ENCODE measurements around the gene NT5C1B.

DNA sequence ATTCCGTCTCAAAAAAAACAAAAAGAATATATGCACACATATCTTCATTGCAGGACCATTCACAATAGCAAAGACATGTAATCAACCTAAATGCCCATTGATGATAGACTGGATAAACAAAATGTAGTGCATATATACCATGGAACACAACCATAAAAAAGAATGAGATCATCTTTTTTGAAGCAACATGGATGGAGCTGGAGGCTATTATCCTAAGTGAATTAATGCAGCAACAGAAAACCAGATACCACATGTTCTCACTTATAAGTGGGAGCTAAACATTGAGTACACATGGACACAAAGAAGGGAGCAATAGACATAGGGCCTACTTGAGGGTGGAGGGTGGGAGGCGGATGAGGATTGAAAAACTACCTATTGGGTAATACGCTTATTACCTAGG lies 8.8 kb downstream of the NT5C1B start:
- TF ChIP-seq, protein P1, sequence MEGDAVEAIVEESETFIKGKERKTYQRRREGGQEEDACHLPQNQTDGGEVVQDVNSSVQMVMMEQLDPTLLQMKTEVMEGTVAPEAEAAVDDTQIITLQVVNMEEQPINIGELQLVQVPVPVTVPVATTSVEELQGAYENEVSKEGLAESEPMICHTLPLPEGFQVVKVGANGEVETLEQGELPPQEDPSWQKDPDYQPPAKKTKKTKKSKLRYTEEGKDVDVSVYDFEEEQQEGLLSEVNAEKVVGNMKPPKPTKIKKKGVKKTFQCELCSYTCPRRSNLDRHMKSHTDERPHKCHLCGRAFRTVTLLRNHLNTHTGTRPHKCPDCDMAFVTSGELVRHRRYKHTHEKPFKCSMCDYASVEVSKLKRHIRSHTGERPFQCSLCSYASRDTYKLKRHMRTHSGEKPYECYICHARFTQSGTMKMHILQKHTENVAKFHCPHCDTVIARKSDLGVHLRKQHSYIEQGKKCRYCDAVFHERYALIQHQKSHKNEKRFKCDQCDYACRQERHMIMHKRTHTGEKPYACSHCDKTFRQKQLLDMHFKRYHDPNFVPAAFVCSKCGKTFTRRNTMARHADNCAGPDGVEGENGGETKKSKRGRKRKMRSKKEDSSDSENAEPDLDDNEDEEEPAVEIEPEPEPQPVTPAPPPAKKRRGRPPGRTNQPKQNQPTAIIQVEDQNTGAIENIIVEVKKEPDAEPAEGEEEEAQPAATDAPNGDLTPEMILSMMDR (IDR thresholded peaks at IDR 0.05; ENCODE audit: low read depth, low read length): no peak
- TF ChIP-seq POLR2A (IDR thresholded peaks at IDR 0.05; ENCODE audit: extremely low read depth, insufficient read length) (no peak), MYC (IDR thresholded peaks at IDR 0.05; ENCODE audit: low read depth, low read length) (no peak)
- TF ChIP-seq, protein P2, sequence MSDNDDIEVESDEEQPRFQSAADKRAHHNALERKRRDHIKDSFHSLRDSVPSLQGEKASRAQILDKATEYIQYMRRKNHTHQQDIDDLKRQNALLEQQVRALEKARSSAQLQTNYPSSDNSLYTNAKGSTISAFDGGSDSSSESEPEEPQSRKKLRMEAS (IDR thresholded peaks at IDR 0.05; ENCODE audit: low read depth, low read length): no peak

Data from NB4 (cell line).